IMR-90 (cell line): ENCODE measurements around the gene EGFR. TPM values are rescaled to one million over a fixed set of nuclear protein-coding genes. Genes with fewer than 3 reads are reported as not detected.

ENCODE experiments used
- ATAC-seq: fragments of 200-7000 bp; cut with Tn5 transposase; 2 replicates; pipeline ENCODE4 v1.9.1; 2020; ENCODE audit warnings: low read depth, mild to moderate bottlenecking, moderate library complexity
- BruUV-seq: library from RNA; stranded (reverse); fragments of 400-500 nt; replicated peaks from 2 replicates; lab custom pipeline; 2021; lab: Mats Ljungman, UMichigan
- CTCF ChIA-PET: fragments of 300-600 bp; formaldehyde crosslinking; extraction: SDS; loops from one replicate; lab custom pipeline; 2021; ENCODE audit warnings: antibody characterized with exemption; lab: Yijun Ruan, JAX
- POLR2A ChIA-PET: fragments of 300-600 bp; sonication (Branson Sonifier 250); formaldehyde crosslinking; loops from one replicate; lab custom pipeline; 2022; ENCODE audit warnings: antibody characterized with exemption; ENCODE audit not compliant: unreplicated experiment; lab: Charles Lee
- DNase-seq: peaks from one replicate; pipeline ENCODE4 v3.0.0; 2013
- H2AFZ ChIP-seq: replicated peaks from 2 replicates; pipeline ENCODE3; 2013; ENCODE audit warnings: low read length, mild to moderate bottlenecking; ENCODE audit not compliant: poor library complexity
- H2AK5ac ChIP-seq: 2 replicates; pipeline ENCODE4 v1.6.1; 2013; ENCODE audit warnings: low read depth, low read length, inconsistent platforms
- H2AK9ac ChIP-seq: replicated peaks from 2 replicates; pipeline ENCODE3; 2013; ENCODE audit warnings: mild to moderate bottlenecking, low read depth, low read length, moderate library complexity; ENCODE audit not compliant: poor library complexity
- H2BK120ac ChIP-seq: 2 replicates; pipeline ENCODE4 v1.6.1; 2013; ENCODE audit warnings: low read depth, low read length, inconsistent platforms
- H2BK15ac ChIP-seq: 3 replicates; pipeline ENCODE4 v1.6.1; 2013; ENCODE audit warnings: low read depth, low read length, inconsistent platforms
- H2BK20ac ChIP-seq: 2 replicates; pipeline ENCODE4 v1.6.1; 2013; ENCODE audit warnings: low read depth, mild to moderate bottlenecking, inconsistent platforms, low read length, moderate library complexity
- H2BK5ac ChIP-seq: 2 replicates; pipeline ENCODE4 v1.6.1; 2013; ENCODE audit warnings: mild to moderate bottlenecking, low read depth, low read length, inconsistent platforms; ENCODE audit not compliant: poor library complexity, severe bottlenecking
- H3K14ac ChIP-seq: replicated peaks from 2 replicates; pipeline ENCODE4 v1.6.1; 2013; ENCODE audit warnings: low read depth, low read length, inconsistent platforms
- H3K18ac ChIP-seq: 2 replicates; pipeline ENCODE4 v1.6.1; 2013; ENCODE audit warnings: low read depth, low read length, control low read depth
- H3K23ac ChIP-seq: 2 replicates; pipeline ENCODE4 v1.6.1; 2013; ENCODE audit warnings: low read depth, low read length, inconsistent platforms
- H3K27ac ChIP-seq: 2 replicates; pipeline ENCODE4 v1.5.1; 2013; ENCODE audit warnings: mild to moderate bottlenecking, control low read depth, low read length; ENCODE audit not compliant: insufficient read depth
- H3K27me3 ChIP-seq: 2 replicates; pipeline ENCODE4 v1.6.1; 2013; ENCODE audit warnings: low read length; ENCODE audit not compliant: control insufficient read depth, insufficient read depth
- H3K36me3 ChIP-seq: 2 replicates; pipeline ENCODE4 v1.6.1; 2013; ENCODE audit warnings: low read length, mixed read lengths; ENCODE audit not compliant: control insufficient read depth, insufficient read depth
- H3K4ac ChIP-seq: 2 replicates; pipeline ENCODE4 v1.6.1; 2013; ENCODE audit warnings: low read depth, low read length, inconsistent platforms
- H3K4me1 ChIP-seq: 2 replicates; pipeline ENCODE4 v1.6.1; 2013; ENCODE audit warnings: low read length, mixed read lengths; ENCODE audit not compliant: control insufficient read depth, insufficient read depth
- H3K4me2 ChIP-seq: 2 replicates; pipeline ENCODE4 v1.6.1; 2013; ENCODE audit warnings: low read depth, mild to moderate bottlenecking, control low read depth, low read length, moderate library complexity
- H3K4me3 ChIP-seq: 2 replicates; pipeline ENCODE4 v1.5.1; 2013; ENCODE audit warnings: low read depth, mild to moderate bottlenecking, control low read depth, low read length, moderate library complexity; ENCODE audit not compliant: insufficient read depth
- H3K56ac ChIP-seq: 2 replicates; pipeline ENCODE4 v1.6.1; 2013; ENCODE audit warnings: low read length, inconsistent platforms; ENCODE audit not compliant: insufficient read depth; ENCODE audit errors: extremely low read depth
- H3K79me1 ChIP-seq, 2 experiments: 2 replicates each; pipeline ENCODE4 v1.6.1; 2013; ENCODE audit warnings: low read length in 2 of 2, inconsistent platforms in 1 of 2, low read depth in 1 of 2
- H3K9ac ChIP-seq: 2 replicates; pipeline ENCODE4 v1.6.1; 2013; ENCODE audit warnings: low read depth, low read length, control low read depth
- H3K9me1 ChIP-seq: 2 replicates; pipeline ENCODE4 v1.6.1; 2013; ENCODE audit warnings: low read length, inconsistent platforms; ENCODE audit not compliant: insufficient read depth
- H3K9me3 ChIP-seq: 2 replicates; pipeline ENCODE4 v1.6.1; 2013; ENCODE audit warnings: low read length; ENCODE audit not compliant: control insufficient read depth, insufficient read depth
- H4K20me1 ChIP-seq: 2 replicates; pipeline ENCODE4 v1.6.1; 2013; ENCODE audit warnings: low read length, inconsistent platforms; ENCODE audit not compliant: insufficient read depth
- H4K5ac ChIP-seq: 2 replicates; pipeline ENCODE4 v1.6.1; 2013; ENCODE audit warnings: mild to moderate bottlenecking, low read depth, low read length, control low read depth
- H4K8ac ChIP-seq, 2 experiments: 2 replicates each; pipeline ENCODE4 v1.6.1; 2013; ENCODE audit warnings: low read depth in 2 of 2, low read length in 2 of 2, control low read depth in 1 of 2, inconsistent platforms in 1 of 2
- H4K91ac ChIP-seq: 2 replicates; pipeline ENCODE4 v1.6.1; 2013; ENCODE audit warnings: low read depth, low read length, inconsistent platforms; ENCODE audit not compliant: insufficient read depth
- BHLHE40 ChIP-seq: fragments of 150-350 bp; IDR thresholded peaks from 2 replicates; pipeline ENCODE4 v1.6.1; 2016; ENCODE audit warnings: mild to moderate bottlenecking, low read depth, low read length
- CEBPB ChIP-seq: IDR thresholded peaks from 2 replicates; pipeline ENCODE4 v1.6.1; 2012; ENCODE audit warnings: low read depth, low read length, improper control_type of control experiment
- CTCF ChIP-seq: conservative IDR thresholded peaks from 2 replicates; pipeline ENCODE4 v1.5.1; 2012; ENCODE audit warnings: mild to moderate bottlenecking, low read depth, low read length, improper control_type of control experiment
- ELK1 ChIP-seq: fragments of 150-350 bp; IDR thresholded peaks from 2 replicates; pipeline ENCODE4 v1.6.1; 2016; ENCODE audit warnings: low read depth, mild to moderate bottlenecking, low read length, moderate library complexity, borderline replicate concordance
- RCOR1 ChIP-seq: IDR thresholded peaks from 2 replicates; pipeline ENCODE4 v1.6.1; 2012; ENCODE audit warnings: mild to moderate bottlenecking, low read length, improper control_type of control experiment; ENCODE audit not compliant: insufficient replicate concordance
- SMC3 ChIP-seq: fragments of 150-350 bp; IDR thresholded peaks from 2 replicates; pipeline ENCODE4 v1.6.1; 2016; ENCODE audit warnings: low read depth, mild to moderate bottlenecking, antibody characterized with exemption, low read length, moderate library complexity
- USF2 ChIP-seq: fragments of 150-350 bp; IDR thresholded peaks from 2 replicates; pipeline ENCODE4 v1.6.1; 2017; ENCODE audit warnings: mild to moderate bottlenecking, antibody characterized with exemption, low read length, low read depth
- WGBS, 2 experiments: methylation state at CpG; one replicate each; pipeline versions ENCODE4 v1.1.5 to v1.1.7; 2013; ENCODE audit warnings: missing lambda C conversion rate in 2 of 2; ENCODE audit not compliant: insufficient read length in 1 of 2; ENCODE audit errors: extremely low coverage in 2 of 2; 5-methylcytosine and 5-hydroxymethylcytosine counted together
- dilution Hi-C: fragments of 300-500 bp; cut with HindIII; formaldehyde crosslinking; loops from one replicate; pipeline ENCODE4 v1.14.3; 2018; ENCODE audit warnings: low sequenced_read_pairs; ENCODE audit not compliant: unreplicated experiment
- in situ Hi-C: fragments of 300-500 bp; cut with MboI; formaldehyde crosslinking; loops from 3 replicates; pipeline ENCODE4 v1.14.3; 2019; ENCODE audit warnings: low sequenced_read_pairs, inconsistent platforms, mixed read lengths
- intact Hi-C: fragments of 100-400 bp; cut with micrococcal nuclease; formaldehyde crosslinking; loops from 2 replicates; pipeline ENCODE4 v1.10.0; 2022
- polyA plus RNA-seq, 3 experiments: library from polyadenylated mRNA; depleted of rRNA; stranded (reverse); fragments of >200 nt; gene quantifications; 2 replicates each; pipeline ENCODE4 v1.2.3, GENCODE V29; 2012; ENCODE audit warnings: low replicate concordance in 1 of 3
- total RNA-seq: library from RNA; depleted of rRNA; stranded (reverse); fragments of >200 nt; gene quantifications from 2 replicates; pipeline ENCODE4 v1.2.3, GENCODE V29; 2012

EGFR gene
- total and polyA plus RNA-seq, 2 of the 4 experiments (the other 2 are of a cell fraction), result 36.9 to 60.4 TPM

DNA sequence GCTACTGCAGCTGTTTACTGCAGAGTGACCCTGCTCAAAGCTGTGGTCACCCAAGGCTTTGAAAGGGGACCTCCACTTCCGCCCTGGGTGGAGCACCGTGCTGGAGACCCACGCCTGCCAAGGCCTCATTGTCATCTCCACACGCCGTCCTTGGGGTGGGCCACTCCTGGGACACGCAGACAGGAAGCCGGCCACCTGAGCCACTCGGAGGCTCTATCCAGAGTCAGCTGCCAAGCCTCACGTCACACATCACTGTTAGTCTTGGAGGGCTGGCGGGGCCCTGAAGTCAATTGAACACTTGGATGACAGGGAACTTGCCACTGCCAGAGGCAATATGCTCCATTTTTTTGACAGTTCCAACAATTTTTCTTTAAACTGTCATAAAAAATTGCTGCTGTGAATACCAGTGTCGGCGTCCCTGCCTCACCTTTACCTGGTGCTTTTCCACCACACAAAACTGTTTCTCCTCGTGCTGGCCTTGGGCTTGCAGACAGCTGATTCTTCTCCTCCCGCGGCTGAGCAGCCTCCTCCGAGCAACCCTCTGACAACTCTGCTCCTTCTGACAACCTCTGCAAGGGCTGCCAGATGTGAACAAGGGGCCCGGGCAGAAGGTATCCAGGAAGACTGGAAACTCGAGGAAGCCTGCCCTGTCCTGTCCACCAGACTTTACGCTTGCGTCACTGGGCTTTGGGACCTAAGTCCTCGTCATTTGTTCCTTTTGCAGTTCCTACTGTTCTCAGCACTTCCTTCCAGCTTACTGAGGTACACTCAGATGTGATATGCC, 81.9 kb downstream of the EGFR start (continued):
- TF ChIP-seq RCOR1, result no peak

DNA sequence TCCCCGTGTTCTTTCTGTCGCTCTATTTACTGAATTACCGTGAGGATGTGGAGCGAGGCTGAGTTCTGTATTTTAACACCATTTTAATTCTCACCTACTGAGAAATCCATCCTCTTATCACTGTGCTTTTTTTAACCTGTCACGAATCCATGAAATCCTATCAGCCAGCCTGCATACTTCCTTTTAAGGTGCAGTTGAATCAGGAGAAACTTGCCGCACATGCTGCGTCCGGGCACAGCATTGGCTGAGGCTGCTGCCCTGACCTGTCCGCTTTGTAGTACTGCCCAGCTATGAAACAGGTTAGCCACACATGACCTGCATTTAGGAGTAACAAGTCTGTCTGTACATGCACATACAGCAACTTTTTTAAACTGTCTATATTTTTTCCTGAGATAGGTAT, 82.5 kb downstream of the EGFR start:
- 74% methylated on average over 3 of the region's 9 CpGs; no CpG with 5 or more reads in 1 of the 2 experiments for WGBS, 2 experiments
- H3K4me2 ChIP-seq, result no peak overlapping the region
- H3K79me1 ChIP-seq, result peaks cover 54 to 90% of the 10 kb centered on the region in 2 experiments
- H3K9ac ChIP-seq, result no peak overlapping the region
- ATAC-seq, result no peak
- H3K36me3 ChIP-seq, result peaks cover 2% of the 10 kb centered on the region; the same call in 1 of the 2 replicates
- intact Hi-C loops (no loop called here), dilution Hi-C loops (no loop called here), in situ Hi-C loops (no loop called here)
- H3K9me3 ChIP-seq, result no peaks in the 10 kb centered on the region
- H3K4me1 ChIP-seq, result peaks cover 35% of the 10 kb centered on the region
- BruUV-seq, result no TSS peak
- H4K20me1 ChIP-seq, result peaks cover 56% of the 10 kb centered on the region
- peak overlapping the region in 1 of 2 experiments; percentile 36; a peak in 1 of 4 replicates for H4K8ac ChIP-seq
- no peak overlapping the region for H3K14ac ChIP-seq
- H2AFZ ChIP-seq, result no peak overlapping the region
- DNase-seq, result no peak
- peak overlapping the region; percentile 26; the same call in 1 of the 2 replicates for H3K4ac ChIP-seq
- H3K9me1 ChIP-seq, result peaks cover 36% of the 10 kb centered on the region
- H2BK120ac ChIP-seq, result peak overlapping the region; percentile 28; the same call in 1 of the 2 replicates
- TF ChIP-seq ELK1 (no peak), CTCF (no peak), CEBPB (no peak), USF2 (no peak), SMC3 (no peak), RCOR1 (no peak), BHLHE40 (no peak)
- peak overlapping the region; percentile 2; the same call in 1 of the 2 replicates for H3K27ac ChIP-seq
- no peak overlapping the region for H2AK9ac ChIP-seq
- ChIA-PET CTCF (interaction anchor here (0.6 kb wide), 1 partner anchor 427 kb away, joined by 3 read pairs; no protein-coding TSS in a partner anchor), POLR2A (no interaction called here)
- no peak overlapping the region for H2BK5ac ChIP-seq
- no peak overlapping the region; the same call in 1 of the 2 replicates for H2BK20ac ChIP-seq
- H4K5ac ChIP-seq, result peak overlapping the region; percentile 24
- H2AK5ac ChIP-seq, result 0 out of 2 replicates have a peak overlapping the region, but pooled peaks have one; percentile 11
- H2BK15ac ChIP-seq, result no peak overlapping the region
- no peak overlapping the region for H3K56ac ChIP-seq
- H3K18ac ChIP-seq, result no peak overlapping the region; the same call in 1 of the 2 replicates
- H3K4me3 ChIP-seq, result no peak overlapping the region
- H3K27me3 ChIP-seq, result no peaks in the 10 kb centered on the region
- H3K23ac ChIP-seq, result peak overlapping the region; percentile 35; the same call in 1 of the 2 replicates
- no peak overlapping the region for H4K91ac ChIP-seq
